Thyroid gland (tissue), 4 donors: Measurements from ENCODE around the gene FARSA.

Source experiments
- POLR2A ChIP-seq, 2 donors: fragments of 450-650 bp; IDR thresholded peaks; one replicate each; pipeline ENCODE4 v1.6.1; 2017; ENCODE audit warnings: antibody characterized with exemption in 2 of 2, mild to moderate bottlenecking in 2 of 2, moderate library complexity in 1 of 2
- TF ChIP-seq, protein P1 (sequence below), 6 experiments: fragments of 200-600 bp in 3 of 6; fragments of 450-650 bp in 3 of 6; sonication (generic) in 3 of 6; IDR thresholded peaks; one replicate each; pipeline ENCODE4 v1.5.1; 2016 to 2019; ENCODE audit warnings: antibody characterized with exemption in 6 of 6, mild to moderate bottlenecking in 2 of 6, inconsistent platforms in 1 of 6, moderate library complexity in 1 of 6

DNA sequence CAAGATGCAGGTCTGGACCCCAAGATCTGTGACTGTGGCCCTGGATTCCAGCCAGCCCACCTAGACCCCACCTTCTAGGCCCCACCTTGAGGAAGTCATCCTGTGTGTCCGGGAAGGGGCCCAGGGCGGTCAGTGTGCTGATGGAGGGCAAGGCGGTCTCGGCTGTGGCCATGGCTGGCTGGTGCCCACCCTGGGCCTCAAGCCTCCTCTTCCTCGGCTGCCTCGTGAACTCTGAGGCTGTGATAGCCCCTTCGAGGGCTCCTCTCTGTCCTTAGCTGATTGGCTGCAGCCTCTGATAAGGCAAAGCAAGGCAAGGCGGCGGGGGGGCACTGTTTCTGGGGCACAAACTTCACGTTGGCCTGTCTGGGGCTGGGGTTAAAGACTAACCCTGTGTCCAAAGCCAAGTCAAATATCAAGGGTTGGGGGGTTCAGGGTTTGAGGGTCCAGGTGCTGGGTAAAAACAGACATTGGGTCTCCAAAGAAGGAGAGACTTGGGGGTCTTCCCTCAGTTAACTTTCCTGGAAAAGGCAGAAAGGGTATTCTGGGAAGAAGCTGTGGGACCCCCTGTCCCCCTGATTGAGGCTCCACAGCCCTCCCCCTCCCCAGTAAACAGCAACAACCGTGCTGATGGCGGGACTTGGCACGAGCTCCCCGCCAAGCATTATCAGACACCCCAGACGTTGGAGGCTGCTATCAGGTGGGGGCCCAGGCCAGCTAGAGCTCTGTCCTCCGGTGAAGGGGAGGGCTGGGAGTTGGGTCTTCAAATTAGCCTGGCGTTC is 46.4 kb downstream of the FARSA start, which contains the start of gene KLF1:
- TF ChIP-seq, protein P1, sequence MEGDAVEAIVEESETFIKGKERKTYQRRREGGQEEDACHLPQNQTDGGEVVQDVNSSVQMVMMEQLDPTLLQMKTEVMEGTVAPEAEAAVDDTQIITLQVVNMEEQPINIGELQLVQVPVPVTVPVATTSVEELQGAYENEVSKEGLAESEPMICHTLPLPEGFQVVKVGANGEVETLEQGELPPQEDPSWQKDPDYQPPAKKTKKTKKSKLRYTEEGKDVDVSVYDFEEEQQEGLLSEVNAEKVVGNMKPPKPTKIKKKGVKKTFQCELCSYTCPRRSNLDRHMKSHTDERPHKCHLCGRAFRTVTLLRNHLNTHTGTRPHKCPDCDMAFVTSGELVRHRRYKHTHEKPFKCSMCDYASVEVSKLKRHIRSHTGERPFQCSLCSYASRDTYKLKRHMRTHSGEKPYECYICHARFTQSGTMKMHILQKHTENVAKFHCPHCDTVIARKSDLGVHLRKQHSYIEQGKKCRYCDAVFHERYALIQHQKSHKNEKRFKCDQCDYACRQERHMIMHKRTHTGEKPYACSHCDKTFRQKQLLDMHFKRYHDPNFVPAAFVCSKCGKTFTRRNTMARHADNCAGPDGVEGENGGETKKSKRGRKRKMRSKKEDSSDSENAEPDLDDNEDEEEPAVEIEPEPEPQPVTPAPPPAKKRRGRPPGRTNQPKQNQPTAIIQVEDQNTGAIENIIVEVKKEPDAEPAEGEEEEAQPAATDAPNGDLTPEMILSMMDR (IDR thresholded peaks at IDR 0.05): no peak
- no peak for TF ChIP-seq POLR2A (IDR thresholded peaks at IDR 0.05)
